HCT116 (cell line): ENCODE data around the gene C10orf90.

Experiments used
- CTCF ChIP-seq, 3 experiments: fragments of 200-600 bp in 1 of 3; sonication (generic) in 1 of 3; IDR thresholded peaks in 2 of 3; conservative IDR thresholded peaks in 1 of 3; 2 replicates each; pipeline ENCODE4 v1.5.1; 2012 to 2017; ENCODE audit warnings: low read depth in 2 of 3, low read length in 2 of 3, antibody characterized with exemption in 1 of 3, borderline replicate concordance in 1 of 3, control low read depth in 1 of 3, mild to moderate bottlenecking in 1 of 3, mixed read lengths in 1 of 3, mixed run types in 1 of 3, moderate library complexity in 1 of 3; ENCODE audit not compliant: insufficient read depth in 1 of 3
- EGR1 ChIP-seq: IDR thresholded peaks from 2 replicates; pipeline ENCODE4 v1.6.1; 2012; ENCODE audit warnings: low read depth
- EZH2phosphoT487 ChIP-seq: fragments of 200-600 bp; IDR thresholded peaks from 2 replicates; pipeline ENCODE4 v1.6.1; 2018; ENCODE audit warnings: antibody characterized with exemption, borderline replicate concordance
- MAX ChIP-seq: IDR thresholded peaks from 2 replicates; pipeline ENCODE4 v1.6.1; 2012
- REST ChIP-seq: IDR thresholded peaks from 2 replicates; pipeline ENCODE4 v1.6.1; 2012; ENCODE audit warnings: low read depth
- ZFX ChIP-seq: fragments of 450-650 bp; IDR thresholded peaks from 2 replicates; pipeline ENCODE4 v1.6.1; 2017
- ZNF274 ChIP-seq: fragments of 200-500 bp; sonication (Bioruptor generic); IDR thresholded peaks from 2 replicates; pipeline ENCODE4 v1.6.1; 2014; ENCODE audit warnings: mild to moderate bottlenecking, low read depth, low read length, inconsistent platforms
- TF ChIP-seq, protein P1 (sequence below): IDR thresholded peaks from 2 replicates; pipeline ENCODE4 v1.6.1; 2012

DNA sequence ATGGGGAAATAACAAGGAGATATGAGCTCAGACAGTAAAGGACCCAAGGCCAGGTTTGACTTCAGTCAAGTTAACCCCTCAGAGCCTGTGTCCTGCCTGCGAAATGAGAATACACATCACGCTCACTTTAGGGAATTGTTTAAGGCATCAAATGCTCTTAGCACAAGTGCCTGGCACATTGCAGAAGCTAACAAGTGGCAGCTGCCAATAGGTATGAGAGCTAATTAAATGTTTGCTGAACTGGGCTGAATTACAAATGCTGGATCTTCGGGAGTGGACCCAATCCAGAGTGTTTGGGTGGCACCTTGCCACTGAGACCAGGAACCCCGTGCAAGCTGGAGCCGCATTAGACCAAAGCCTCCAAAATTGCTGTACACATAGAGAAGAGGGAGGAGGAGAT, 136.8 kb downstream of the C10orf90 start:
- TF ChIP-seq, protein P1, sequence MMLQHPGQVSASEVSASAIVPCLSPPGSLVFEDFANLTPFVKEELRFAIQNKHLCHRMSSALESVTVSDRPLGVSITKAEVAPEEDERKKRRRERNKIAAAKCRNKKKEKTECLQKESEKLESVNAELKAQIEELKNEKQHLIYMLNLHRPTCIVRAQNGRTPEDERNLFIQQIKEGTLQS, result no peak
- TF ChIP-seq ZFX (no peak), ZNF274 (no peak), CTCF (IDR thresholded peaks at IDR 0.05 in 2 of 3, conservative IDR thresholded peaks at IDR 0.05 in 1 of 3; ENCODE audit: borderline replicate concordance in 1 of 3, insufficient read depth in 1 of 3, low read depth in 2 of 3, low read length in 2 of 3) (no peak), REST (no peak), EGR1 (no peak), MAX (no peak), EZH2phosphoT487 (no peak)
